Measurements from ENCODE around the gene STAC2. TPM values are rescaled to one million over a fixed set of nuclear protein-coding genes. Genes with fewer than 3 reads are reported as not detected.
A peak's percentile ranks its signal among the peaks of the same experiment; 100 is the strongest.

The STAC2 gene
- total RNA-seq, 4 donors from 2014 or later, result 0.27 to 0.66 TPM; not detected in 2

DNA sequence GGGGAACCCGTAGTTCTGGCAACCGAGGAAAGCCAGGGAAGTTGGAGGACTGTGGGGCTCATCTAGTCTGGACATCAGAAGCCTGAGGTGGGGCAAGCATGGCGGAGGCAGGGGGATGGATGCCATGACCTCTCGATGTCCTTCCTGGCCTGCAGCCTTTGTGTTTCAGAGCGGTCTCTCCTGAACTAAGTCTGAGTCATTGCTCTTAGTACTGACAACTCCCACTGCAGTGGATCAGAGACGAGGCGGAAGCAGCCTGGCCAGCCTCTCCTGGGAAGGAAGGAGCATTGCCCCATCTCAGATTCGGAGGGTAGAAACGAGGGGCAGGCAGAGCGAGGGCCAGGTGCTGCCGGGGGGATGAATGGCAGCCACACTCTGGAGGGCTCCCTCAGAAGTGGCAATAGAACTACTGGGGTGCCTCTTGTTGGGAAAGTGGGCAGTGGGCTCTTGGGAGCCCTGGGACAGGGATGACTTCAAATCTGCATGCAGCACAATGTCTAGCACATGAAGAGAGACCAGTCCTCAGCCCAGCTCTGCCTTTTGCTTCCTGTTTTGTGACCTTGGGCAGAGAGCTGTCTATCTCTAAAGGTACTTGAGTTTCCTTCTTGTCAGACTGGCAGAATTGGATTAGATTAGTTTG lies 3.6 kb upstream of the STAC2 start:
- H3K36me3 ChIP-seq, result no peaks in the 10 kb centered on the region
- no peak for DNase-seq
- H3K9me3 ChIP-seq, result no peaks in the 10 kb centered on the region
- H3K27ac ChIP-seq, result no peak overlapping the region
- no peak overlapping the region for H3K4me3 ChIP-seq
- TF ChIP-seq POLR2A (IDR thresholded peaks at IDR 0.05), result no peak
- TF ChIP-seq, protein P1, sequence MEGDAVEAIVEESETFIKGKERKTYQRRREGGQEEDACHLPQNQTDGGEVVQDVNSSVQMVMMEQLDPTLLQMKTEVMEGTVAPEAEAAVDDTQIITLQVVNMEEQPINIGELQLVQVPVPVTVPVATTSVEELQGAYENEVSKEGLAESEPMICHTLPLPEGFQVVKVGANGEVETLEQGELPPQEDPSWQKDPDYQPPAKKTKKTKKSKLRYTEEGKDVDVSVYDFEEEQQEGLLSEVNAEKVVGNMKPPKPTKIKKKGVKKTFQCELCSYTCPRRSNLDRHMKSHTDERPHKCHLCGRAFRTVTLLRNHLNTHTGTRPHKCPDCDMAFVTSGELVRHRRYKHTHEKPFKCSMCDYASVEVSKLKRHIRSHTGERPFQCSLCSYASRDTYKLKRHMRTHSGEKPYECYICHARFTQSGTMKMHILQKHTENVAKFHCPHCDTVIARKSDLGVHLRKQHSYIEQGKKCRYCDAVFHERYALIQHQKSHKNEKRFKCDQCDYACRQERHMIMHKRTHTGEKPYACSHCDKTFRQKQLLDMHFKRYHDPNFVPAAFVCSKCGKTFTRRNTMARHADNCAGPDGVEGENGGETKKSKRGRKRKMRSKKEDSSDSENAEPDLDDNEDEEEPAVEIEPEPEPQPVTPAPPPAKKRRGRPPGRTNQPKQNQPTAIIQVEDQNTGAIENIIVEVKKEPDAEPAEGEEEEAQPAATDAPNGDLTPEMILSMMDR (IDR thresholded peaks at IDR 0.05), result no peak
- H3K27me3 ChIP-seq, result peaks cover 0 to 14% of the 10 kb centered on the region in 2 donors
- peaks cover 0 to 28% (median 17%) of the 10 kb centered on the region in 4 donors for H3K4me1 ChIP-seq

DNA sequence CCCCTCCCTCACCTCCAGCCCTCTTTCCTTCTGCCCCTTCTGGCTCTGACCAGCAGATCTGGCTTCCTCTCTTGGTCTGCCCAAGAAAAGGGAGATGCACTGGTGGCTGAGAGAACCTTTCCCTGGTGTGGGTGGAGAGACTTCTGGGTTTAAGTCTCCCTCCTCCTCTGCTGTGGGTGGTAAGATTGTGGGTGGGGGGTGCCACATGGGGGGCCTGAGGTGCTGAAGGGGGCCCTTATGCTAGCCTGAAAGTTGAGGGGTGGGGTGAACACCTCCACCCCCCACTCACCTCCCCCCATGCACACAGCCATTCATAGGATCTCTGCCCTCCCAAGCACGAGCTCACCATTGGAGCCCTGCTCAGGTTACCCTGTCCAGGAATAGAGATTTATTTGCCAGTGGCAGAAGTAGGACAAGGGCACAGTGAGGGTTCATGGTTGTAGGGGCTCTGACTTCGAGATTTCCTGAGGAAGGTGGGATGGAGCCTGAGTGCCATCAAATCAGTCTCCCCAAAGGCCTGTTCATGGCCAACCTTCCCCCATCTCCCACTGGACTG lies 1.7 kb upstream of the STAC2 start:
- Histone ChIP-seq H3K27me3 (peaks cover 0 to 14% of the 10 kb centered on the region in 2 donors), H3K27ac (no peak overlapping the region), H3K36me3 (no peaks in the 10 kb centered on the region), H3K9me3 (no peaks in the 10 kb centered on the region), H3K4me3 (no peak overlapping the region), H3K4me1 (peaks cover 0 to 28% (median 17%) of the 10 kb centered on the region in 4 donors)
- no peak for DNase-seq
- TF ChIP-seq, protein P1 (IDR thresholded peaks at IDR 0.05), result no peak
- no peak for TF ChIP-seq POLR2A (IDR thresholded peaks at IDR 0.05)

DNA sequence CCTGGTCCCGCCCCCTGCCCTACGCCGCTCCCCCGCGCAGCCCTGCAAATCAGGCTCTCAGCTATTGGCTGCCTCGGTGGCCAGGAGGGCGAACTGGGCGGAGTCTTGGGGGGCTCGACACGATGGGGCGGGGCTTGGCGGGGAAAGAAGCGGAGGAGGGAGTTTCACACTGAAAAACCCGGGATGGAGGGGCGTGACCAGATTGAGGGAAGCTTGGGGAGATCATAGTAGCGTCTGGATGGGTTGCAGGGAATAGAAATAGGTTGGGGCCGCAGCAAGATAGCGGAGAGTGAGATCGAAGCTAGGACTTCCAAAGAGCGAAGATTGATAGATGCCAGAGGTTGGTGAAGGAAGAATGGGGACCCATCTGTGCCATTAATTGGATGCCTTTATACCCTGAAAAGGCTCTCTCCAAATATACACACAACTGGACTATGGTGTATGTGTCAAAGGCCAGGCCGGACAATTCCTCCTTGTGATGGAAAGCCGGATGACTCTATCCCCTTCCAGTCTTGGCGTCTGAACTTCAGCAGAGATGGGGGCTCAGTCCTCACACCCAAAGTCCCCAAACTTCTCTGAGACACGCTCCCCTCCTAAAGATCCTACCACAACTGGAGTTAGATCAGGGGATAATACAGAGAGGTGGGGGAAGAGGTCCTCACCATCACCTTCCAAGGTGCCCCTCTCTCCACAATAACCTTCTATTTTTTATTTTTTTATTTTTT lies 376 bp upstream of the STAC2 start:
- Histone ChIP-seq H3K27me3 (peaks cover 0 to 14% of the 10 kb centered on the region in 2 donors), H3K4me3 (peak overlapping the region; percentile 14 to 51 (median 42)), H3K4me1 (peaks cover 0 to 19% (median 14%) of the 10 kb centered on the region in 4 donors), H3K27ac (no peak overlapping the region), H3K36me3 (no peaks in the 10 kb centered on the region), H3K9me3 (no peaks in the 10 kb centered on the region)
- no peak for TF ChIP-seq POLR2A (IDR thresholded peaks at IDR 0.05)
- TF ChIP-seq, protein P1 (IDR thresholded peaks at IDR 0.05), result no peak
- peak in 2 of 3 donors; percentile 38 to 70 for DNase-seq

DNA sequence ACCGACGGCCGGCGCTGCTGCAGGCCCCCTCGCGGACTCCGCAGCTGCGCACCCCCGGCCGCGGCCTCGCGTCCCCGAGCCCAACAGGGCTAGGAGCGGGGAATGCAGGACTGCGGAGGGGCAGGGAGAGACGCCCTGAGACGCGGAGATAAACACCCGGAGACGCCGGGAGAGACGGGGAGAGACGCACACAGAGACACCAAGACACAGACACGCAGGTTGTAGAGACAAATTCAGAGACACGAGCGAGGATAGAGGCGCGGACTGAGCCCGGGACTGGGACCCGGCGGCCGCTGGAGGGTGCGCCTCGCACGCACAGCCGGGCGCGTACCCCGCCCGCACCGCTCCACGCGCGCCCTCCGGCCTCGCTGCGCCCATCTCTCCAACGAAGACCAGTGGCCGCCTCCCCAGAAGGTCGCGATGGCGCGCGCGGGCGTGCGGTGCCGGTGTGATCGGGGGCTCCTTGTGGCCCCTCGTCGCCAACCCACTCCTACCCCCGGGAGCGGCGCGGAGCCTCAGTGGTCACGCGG lies 902 bp downstream of the STAC2 start:
- Histone ChIP-seq H3K4me1 (peaks cover 0 to 19% (median 14%) of the 10 kb centered on the region in 4 donors), H3K27me3 (peaks cover 0 to 14% of the 10 kb centered on the region in 2 donors), H3K36me3 (no peaks in the 10 kb centered on the region), H3K27ac (peak overlapping the region in 1 of 4 donors; percentile 17), H3K4me3 (peak overlapping the region; percentile 14 to 51 (median 42)), H3K9me3 (no peaks in the 10 kb centered on the region)
- TF ChIP-seq, protein P1 (IDR thresholded peaks at IDR 0.05), result no peak
- no peak for TF ChIP-seq POLR2A (IDR thresholded peaks at IDR 0.05)
- DNase-seq, result no peak

DNA sequence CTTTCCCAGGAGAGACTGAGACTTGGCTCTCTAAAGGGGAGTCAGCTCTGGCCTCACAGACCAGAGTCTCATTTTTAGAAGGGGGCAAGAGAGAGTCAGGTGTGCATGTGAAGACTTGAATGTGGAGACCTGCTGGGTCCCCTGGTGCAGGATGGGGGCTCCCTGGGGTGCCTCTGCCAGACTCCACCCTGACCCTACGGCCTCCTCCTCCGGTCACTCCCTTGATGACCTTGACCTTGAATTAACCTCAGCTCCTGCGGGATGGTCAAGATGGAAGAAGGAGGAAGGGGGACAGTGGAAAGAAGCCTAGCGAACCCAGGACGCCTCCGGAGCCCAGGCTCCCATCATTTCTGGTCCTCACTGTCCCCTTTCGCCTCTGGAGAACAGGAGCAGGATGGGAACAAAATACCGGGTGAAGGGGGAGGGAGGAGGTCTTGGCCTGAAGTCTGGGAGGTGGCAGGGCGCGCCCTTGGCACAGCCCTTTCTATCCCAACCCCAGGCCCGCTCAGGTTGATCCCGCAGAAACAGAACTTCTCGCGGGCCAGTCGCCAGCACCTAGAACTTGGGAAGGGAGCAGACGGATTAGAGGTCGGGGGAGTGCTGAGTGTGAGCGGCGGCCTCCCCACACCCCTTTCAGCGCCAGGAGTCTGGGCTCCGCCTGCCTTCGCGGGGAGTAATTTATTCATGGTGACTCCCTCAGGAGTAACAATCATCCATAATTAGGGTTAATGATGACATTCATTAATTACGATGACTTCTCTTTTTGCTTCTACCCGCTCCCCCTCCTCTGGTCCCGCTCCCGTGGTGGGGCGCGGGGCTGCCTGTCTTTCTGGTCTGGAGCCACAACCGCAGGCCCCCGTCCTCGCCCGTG lies 1.6 kb downstream of the STAC2 start:
- no peak for DNase-seq
- Histone ChIP-seq H3K36me3 (no peaks in the 10 kb centered on the region), H3K4me3 (peak overlapping the region in 3 of 4 donors; percentile 36 to 51 (median 48)), H3K27me3 (peaks cover 0 to 14% of the 10 kb centered on the region in 2 donors), H3K27ac (no peak overlapping the region), H3K9me3 (no peaks in the 10 kb centered on the region), H3K4me1 (peaks cover 0 to 19% (median 14%) of the 10 kb centered on the region in 4 donors)
- TF ChIP-seq POLR2A (IDR thresholded peaks at IDR 0.05), result no peak
- TF ChIP-seq, protein P1 (IDR thresholded peaks at IDR 0.05), result no peak

Data from Peyer's patch (tissue), 4 donors.